IPS-11a (cell line): Measurements from ENCODE around the gene ASB7.
"Not testable (repeated sequence)": the region's sequence is repeated elsewhere in the genome, so short reads cannot be mapped to it uniquely, and the experiment has no call there.

Source experiments
- H3K4me3 ChIP-seq: one replicate; pipeline ENCODE4 v1.5.1; 2013; ENCODE audit warnings: low read depth, low read length, control low read depth

ASB7 gene, protein sequence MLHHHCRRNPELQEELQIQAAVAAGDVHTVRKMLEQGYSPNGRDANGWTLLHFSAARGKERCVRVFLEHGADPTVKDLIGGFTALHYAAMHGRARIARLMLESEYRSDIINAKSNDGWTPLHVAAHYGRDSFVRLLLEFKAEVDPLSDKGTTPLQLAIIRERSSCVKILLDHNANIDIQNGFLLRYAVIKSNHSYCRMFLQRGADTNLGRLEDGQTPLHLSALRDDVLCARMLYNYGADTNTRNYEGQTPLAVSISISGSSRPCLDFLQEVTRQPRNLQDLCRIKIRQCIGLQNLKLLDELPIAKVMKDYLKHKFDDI

DNA sequence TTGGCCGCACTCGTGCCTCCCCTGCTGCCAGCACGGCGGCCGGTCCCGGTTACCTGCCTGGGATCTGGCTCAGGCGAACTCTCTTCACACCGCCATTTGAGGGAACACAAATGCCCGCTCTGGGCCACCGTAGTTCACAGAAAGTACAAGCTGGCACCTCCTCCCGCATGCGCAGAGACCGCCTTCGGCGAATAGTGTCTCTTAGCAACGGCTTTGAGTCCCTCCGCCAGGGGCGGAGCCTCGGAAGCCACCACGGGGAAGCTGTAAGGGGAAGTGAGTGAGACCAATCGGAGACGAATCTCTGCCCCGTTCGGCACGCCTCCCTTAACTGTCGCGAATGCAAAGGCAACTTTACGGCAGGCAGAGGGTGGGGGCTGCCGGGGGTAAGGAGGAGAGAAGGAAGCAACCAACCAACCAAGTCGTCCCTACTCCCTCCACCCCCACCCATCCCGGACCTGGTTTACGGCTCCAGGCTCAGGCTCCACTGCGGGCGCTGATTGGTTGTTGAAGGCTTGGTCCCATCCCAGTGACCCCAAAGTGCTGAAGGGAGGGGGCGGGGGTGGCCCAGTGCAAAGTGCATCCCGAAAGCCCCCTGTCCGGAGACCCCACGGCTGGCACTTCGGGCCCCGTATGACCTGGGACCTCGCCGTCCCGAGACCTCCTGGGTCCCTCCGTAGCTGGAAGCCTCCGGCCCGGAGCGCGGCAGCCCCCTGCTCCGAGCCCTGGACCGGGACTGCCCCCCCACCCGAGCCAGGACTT is at the start of gene ASB7, which contains the start of gene LINS1:
TSS of gene ASB7 (plus strand) at position 526 of the 759 bp plus-strand sequence. CDS start 9,628 bp downstream, outside the sequence.
TSS of gene LINS1 (minus strand) at position 121 of the 759 bp plus-strand sequence. CDS start 21,342 bp downstream, outside the sequence.
- H3K4me3 ChIP-seq: peak within 1 kb of the TSS; percentile 93

- no peak overlapping the region for H3K4me3 ChIP-seq
Observed at GRCh38 chr15:100553468-100553867, 48.9 kb upstream of the ASB7 start.

DNA sequence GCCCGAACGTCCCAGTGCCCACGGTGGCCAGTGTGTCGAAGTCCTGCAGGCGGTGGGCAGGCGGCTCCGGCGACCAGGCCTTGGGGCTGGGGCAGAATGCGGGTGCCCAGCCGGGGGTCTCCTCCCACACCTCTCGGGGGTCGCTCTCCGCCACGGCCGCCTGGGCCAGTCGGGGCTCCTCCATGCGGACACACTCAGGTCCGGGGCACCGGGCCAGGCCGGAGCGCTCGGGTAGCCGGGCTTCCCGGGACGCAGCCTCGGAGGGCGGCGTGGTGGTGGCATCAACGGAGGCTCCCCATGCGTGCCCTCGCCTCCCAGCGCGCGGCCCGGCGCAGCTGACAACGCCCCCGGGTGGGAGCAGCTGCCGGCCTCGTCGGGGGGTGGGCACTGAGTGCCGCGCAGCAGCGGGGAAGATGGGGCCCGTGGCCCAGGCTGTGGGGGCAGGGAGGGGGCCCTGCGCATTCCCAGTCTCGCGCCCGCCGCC is 43.6 kb upstream of the ASB7 start:
- no peak overlapping the region for H3K4me3 ChIP-seq

DNA sequence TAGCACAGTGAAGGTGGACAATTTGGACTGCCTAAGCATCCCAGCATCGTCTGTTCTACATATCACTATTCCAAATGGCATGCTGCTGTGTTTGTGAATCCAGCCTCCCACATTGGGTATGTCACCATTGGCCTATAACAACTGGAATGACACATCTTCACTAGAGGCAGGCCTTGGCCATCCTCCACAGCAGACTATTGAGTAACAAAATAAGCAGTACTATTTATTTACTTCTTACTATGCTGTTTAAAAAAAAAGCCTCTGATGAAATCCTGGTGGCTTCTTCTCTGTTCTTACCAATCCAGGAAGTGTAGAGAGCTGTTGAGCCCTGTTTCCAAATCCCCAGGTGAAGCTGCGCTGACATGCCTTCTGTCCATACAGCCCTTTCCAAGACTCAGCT is 43.1 kb upstream of the ASB7 start:
- no peak overlapping the region for H3K4me3 ChIP-seq

GRCh38 chr15:100560323-100560722 is 42.1 kb upstream of the ASB7 start:
- no peak overlapping the region for H3K4me3 ChIP-seq

DNA sequence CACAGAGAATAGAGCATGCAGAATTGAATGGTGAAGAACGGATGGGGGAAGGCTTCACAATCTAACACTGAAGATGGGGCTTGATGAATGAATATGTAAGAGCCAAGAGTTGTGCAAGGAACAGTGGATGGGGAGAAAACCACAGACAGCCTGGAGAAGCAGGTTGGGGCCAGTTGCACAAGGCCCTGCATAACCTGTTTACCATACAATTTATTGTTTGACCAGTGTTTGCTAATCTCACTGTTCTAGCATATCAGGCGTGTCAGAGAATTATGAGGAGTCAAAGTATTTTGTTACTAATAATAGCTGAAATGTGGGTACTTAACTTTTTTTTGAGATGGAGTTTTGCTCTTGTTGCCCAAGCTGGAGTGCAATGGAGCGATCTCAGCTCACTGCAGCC is 36.8 kb upstream of the ASB7 start:
- no peak overlapping the region for H3K4me3 ChIP-seq

DNA sequence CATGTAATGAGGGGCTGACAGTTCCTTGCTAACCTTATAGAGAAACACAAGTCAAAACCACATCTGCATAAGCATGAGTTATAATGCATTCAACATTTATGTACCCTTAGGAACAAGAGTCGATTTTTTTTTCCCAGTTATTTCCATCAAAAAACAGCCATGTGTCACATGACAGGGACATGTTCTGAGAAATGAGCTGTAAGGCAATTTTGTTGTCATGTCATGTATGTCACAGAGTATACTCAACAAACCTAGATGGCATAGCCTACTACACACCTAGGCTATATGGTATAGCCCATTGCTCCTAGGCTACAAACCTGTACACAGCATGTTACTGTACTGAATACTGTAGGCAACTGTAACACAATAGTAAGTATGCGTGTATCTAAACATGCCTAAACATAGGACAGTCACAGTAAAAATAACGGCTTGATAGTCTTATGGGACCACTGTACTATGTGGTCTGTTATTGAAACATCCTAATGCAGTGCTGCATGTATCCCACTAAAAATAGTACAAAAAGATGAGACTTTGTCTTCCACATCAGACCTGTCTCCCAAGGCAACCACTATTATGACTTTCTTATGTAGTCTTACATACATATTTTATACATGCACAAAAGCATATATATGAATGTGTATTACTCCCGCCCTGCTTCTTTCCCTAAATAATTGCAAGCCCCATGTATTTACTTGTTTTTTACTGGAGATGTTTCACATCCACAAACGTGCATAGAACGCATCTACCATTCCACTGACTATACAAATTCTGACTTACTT is 35.4 kb upstream of the ASB7 start:
- no peak overlapping the region for H3K4me3 ChIP-seq

GRCh38 chr15:100569391-100569790 is 33.0 kb upstream of the ASB7 start:
- no peak overlapping the region for H3K4me3 ChIP-seq

- H3K4me3 ChIP-seq: no peak overlapping the region
Observed at GRCh38 chr15:100570275-100570674, 32.1 kb upstream of the ASB7 start.

GRCh38 chr15:100570735-100571313 is 31.6 kb upstream of the ASB7 start:
- no peak overlapping the region for H3K4me3 ChIP-seq

DNA sequence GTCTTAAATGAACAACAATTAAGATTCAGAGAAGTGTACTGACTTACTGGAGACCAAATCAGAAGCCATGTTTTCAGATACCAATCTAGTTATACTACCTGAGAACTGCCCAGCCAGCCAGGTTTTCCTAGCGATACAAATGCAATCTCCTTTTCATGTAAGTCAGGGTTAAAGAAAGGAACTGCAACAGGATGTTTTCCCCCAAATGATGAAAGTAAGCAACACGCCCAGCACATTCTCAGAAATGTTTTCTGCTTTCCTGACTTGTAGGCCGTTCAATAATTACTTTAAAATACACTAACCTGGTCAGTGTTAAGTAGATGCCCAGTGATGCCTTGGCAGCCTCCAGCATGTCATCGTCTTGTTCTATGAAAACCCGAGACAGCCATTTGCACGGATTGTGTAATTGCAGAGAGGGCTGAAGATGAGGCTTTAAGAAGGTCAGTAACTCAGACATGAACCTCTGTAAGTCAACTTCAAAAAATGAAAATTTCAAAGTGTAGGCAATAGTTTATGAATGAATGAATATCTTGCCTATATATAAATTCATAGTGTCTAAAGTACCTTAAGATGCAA is 30.7 kb upstream of the ASB7 start:
- H3K4me3 ChIP-seq: no peak overlapping the region

GRCh38 chr15:100572362-100572983 is 29.9 kb upstream of the ASB7 start:
- no peak overlapping the region for H3K4me3 ChIP-seq

DNA sequence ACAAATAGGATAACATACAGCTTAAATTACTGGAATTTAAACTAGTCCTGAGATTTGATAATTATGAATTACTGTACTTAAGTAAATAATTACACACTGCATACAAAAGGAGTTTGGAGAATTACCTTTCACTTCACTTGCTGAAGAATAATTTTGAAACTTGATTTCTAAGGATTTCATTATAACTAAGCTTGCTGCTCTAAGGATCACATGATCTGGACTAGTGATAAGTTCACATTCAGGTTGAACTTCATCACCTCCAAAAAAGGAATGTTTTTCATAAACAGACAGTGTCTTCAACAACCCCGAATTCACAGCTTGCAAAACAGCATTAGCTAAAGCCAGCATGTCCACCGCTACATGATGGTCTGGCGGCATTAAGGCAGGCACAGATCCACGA is 28.9 kb upstream of the ASB7 start:
- no peak overlapping the region for H3K4me3 ChIP-seq

DNA sequence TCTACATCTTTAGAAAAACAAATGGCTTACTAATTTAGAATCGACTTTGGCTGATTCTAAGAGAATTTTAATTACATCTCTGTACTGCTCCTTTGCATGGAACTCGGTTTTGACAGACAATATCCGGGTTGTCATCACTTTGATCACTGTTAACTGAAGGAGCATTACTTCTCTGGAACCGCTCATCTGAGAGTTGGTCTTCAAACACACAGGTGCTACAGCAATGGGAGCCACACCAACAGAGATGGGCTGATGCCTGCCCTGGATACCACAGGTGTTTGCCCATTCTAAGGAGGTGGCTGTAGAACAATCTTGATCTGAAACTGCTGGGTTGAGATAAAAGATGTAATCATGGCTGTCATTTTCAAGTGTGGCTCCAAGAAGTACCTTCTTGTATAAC is 22.0 kb upstream of the ASB7 start:
- H3K4me3 ChIP-seq: no peak overlapping the region

DNA sequence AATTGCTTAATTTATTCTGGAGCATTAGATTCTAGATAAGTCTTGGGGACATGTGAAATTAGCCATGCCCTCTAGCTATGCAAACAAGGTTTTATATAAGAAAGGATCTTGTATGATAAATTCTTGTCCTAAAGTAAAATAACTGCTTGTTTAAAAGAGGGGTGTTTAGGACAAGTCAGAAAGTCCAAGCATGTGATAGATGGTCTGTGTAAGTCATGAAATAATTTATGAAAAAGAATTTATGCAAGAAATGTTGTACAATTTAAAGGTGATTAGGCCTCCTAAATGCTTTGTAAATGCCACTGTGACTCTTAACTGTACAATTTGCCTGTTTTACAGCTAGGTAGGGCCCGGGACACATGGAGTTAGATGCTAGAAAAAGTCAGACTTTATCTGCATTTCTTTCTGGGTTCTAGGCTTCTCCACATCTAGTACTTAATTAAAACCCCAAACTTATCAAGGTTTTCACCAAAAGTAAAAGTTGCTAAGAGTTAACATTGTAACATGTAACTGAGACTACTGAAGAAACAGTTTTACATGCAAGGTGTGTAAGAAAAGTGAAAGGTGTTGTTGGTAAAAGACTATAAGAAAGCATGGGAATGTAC is 13.6 kb upstream of the ASB7 start:
- H3K4me3 ChIP-seq: no peak overlapping the region

- H3K4me3 ChIP-seq: not testable (repeated sequence)
Observed at GRCh38 chr15:100591163-100591562, 11.2 kb upstream of the ASB7 start.

- no peak overlapping the region for H3K4me3 ChIP-seq
Observed at GRCh38 chr15:100591835-100592234, 10.6 kb upstream of the ASB7 start.

DNA sequence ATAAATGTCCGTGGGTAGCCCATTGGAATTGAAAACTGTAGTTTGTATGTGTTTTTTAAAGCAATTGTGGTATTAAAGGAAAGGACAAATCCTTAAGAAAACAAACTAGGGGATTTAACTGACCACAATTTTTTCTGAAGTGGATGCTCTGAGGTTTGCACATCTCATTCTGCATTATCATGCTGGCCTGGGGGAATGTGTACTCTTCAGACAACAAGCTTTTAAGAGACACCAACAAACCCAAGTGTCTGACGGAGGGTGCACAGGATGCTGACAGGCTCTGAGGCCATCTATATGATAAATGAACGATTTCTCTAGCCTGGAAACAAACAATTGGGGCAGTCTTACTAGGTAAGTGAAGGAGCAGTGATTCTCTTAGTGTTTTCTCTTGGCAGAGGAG is 9.5 kb upstream of the ASB7 start:
- H3K4me3 ChIP-seq: no peak overlapping the region

GRCh38 chr15:100593431-100593830 is 9.0 kb upstream of the ASB7 start:
- H3K4me3 ChIP-seq: no peak overlapping the region

DNA sequence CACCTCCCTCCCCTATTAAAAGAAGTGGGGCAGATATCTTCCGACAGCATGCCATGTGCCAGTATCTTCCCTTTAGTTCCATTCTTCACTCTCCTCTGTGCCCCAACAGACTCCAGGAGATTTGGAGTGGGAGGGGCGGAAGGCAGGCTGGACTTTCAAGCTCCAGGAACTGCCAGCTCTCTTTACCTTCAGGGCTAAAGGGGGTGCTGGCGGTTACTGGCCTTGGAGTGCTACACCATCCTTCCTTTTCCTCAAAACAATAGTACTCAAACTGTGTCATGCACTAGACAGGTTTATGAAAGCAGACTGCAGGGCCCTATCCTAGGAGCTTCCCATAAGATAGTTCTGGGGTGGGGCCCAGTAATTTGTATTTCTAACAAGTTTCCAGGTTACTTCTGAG is 6.4 kb upstream of the ASB7 start:
- H3K4me3 ChIP-seq: no peak overlapping the region
